Dendritic cell treated with granulocyte-macrophage colony-stimulating factor and Interleukin-4, amounts not matched to agents 40 ng/mL and 50 ng/mL, for 4 days (primary cell): ENCODE measurements around the gene PHGDH.

Experiments
- H3K27ac Mint-ChIP-seq: one replicate; pipeline ENCODE4 v1.8.0; 2022; ENCODE audit warnings: mild to moderate bottlenecking, mixed read lengths
- H3K27me3 Mint-ChIP-seq: one replicate; pipeline ENCODE4 v1.8.0; 2022; ENCODE audit warnings: mild to moderate bottlenecking, mixed read lengths
- H3K36me3 Mint-ChIP-seq: one replicate; pipeline ENCODE4 v1.8.0; 2022; ENCODE audit warnings: low read depth, mixed read lengths
- H3K4me1 Mint-ChIP-seq: one replicate; pipeline ENCODE4 v1.8.0; 2022; ENCODE audit warnings: low read depth, mixed read lengths
- H3K4me3 Mint-ChIP-seq: one replicate; pipeline ENCODE4 v1.8.0; 2022; ENCODE audit warnings: mild to moderate bottlenecking, moderate library complexity, mixed read lengths
- H3K9me3 Mint-ChIP-seq: one replicate; pipeline ENCODE4 v1.8.0; 2022; ENCODE audit warnings: mixed read lengths
- intact Hi-C: fragments of 100-400 bp; cut with micrococcal nuclease; formaldehyde crosslinking; loops from one replicate; pipeline ENCODE4 v1.15.0; 2022

Gene PHGDH

GRCh38 chr1:119711804-119712341 lies at the start of gene PHGDH:
Gene PHGDH (plus strand): TSS chr1:119711934. CDS start chr1:119712023, 89 bp downstream.
- intact Hi-C loops: loop anchor here (10.0 kb wide), 1 partner anchor 63 kb away; no protein-coding TSS in a partner anchor
- H3K4me3 Mint-ChIP-seq: peak within 1 kb of the TSS; percentile 78
- peaks cover 36% of the 10 kb centered on the region for H3K4me1 Mint-ChIP-seq
- H3K9me3 Mint-ChIP-seq: no peaks in the 10 kb centered on the region
- H3K27me3 Mint-ChIP-seq: peaks cover 26% of the 10 kb centered on the region
- H3K36me3 Mint-ChIP-seq: no peaks in the 10 kb centered on the region
- H3K27ac Mint-ChIP-seq: peak within 1 kb of the TSS; percentile 47

GRCh38 chr1:119662034-119662437 lies 49.7 kb upstream of the PHGDH start:
- Mint-ChIP-seq H3K9me3 (no peaks in the 10 kb centered on the region), H3K4me3 (no peak overlapping the region), H3K27me3 (peaks cover 12% of the 10 kb centered on the region), H3K27ac (no peak overlapping the region), H3K36me3 (no peaks in the 10 kb centered on the region), H3K4me1 (peaks cover 6% of the 10 kb centered on the region)
- intact Hi-C loops: no loop called here

DNA sequence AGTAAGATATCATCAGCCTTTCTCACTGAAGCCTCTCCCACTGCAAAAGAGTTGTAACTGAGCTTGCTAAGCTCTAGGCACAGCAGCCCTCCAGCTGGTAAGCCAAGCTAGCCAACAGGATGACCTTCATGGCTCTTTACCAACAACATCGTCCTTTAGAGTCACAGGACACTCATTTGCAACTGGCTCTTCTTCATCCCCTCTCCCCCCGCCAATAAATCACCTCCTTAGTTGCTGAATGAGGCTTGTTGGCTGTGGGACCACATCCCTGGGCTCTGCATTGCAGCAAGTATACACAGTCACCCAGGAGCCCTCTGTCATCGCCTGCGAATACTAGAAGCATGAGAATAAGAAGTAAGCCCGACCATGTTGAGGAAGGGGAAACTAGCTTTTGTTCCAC lies 47.7 kb upstream of the PHGDH start:
- Mint-ChIP-seq H3K27ac (no peak overlapping the region), H3K4me1 (peaks cover 6% of the 10 kb centered on the region), H3K27me3 (peaks cover 9% of the 10 kb centered on the region), H3K9me3 (no peaks in the 10 kb centered on the region), H3K4me3 (no peak overlapping the region), H3K36me3 (no peaks in the 10 kb centered on the region)
- intact Hi-C loops: no loop called here

DNA sequence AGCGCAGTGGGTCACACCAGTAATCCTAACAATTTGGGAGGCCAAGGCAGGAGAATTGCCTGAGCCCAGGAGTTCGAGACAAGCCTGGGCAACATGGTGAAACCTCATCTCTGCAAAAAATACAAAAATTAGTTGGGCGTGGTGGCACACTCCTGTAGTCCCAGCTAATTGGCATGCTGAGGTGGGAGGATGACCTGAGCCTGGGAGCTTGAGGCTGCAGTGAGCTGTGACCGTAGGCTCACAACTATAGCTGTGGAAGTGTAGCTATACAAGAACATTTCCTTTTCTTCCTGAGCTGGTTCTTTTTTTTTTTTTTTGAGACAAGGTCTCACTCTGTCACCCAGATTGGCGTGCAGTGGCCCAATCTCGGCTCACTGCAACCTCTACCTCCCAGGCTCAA lies 44.6 kb upstream of the PHGDH start:
- Mint-ChIP-seq H3K27ac (no peak overlapping the region), H3K9me3 (no peaks in the 10 kb centered on the region), H3K4me3 (no peak overlapping the region), H3K36me3 (no peaks in the 10 kb centered on the region), H3K4me1 (peaks cover 2% of the 10 kb centered on the region), H3K27me3 (peaks cover 8% of the 10 kb centered on the region)
- intact Hi-C loops: no loop called here

- no peaks in the 10 kb centered on the region for H3K9me3 Mint-ChIP-seq
- no peak overlapping the region for H3K27ac Mint-ChIP-seq
- peaks cover 7% of the 10 kb centered on the region for H3K27me3 Mint-ChIP-seq
- H3K4me3 Mint-ChIP-seq: no peak overlapping the region
- H3K36me3 Mint-ChIP-seq: no peaks in the 10 kb centered on the region
- intact Hi-C loops: no loop called here
- peaks cover 4% of the 10 kb centered on the region for H3K4me1 Mint-ChIP-seq
Measured at GRCh38 chr1:119670898-119671297, 40.8 kb upstream of the PHGDH start.

DNA sequence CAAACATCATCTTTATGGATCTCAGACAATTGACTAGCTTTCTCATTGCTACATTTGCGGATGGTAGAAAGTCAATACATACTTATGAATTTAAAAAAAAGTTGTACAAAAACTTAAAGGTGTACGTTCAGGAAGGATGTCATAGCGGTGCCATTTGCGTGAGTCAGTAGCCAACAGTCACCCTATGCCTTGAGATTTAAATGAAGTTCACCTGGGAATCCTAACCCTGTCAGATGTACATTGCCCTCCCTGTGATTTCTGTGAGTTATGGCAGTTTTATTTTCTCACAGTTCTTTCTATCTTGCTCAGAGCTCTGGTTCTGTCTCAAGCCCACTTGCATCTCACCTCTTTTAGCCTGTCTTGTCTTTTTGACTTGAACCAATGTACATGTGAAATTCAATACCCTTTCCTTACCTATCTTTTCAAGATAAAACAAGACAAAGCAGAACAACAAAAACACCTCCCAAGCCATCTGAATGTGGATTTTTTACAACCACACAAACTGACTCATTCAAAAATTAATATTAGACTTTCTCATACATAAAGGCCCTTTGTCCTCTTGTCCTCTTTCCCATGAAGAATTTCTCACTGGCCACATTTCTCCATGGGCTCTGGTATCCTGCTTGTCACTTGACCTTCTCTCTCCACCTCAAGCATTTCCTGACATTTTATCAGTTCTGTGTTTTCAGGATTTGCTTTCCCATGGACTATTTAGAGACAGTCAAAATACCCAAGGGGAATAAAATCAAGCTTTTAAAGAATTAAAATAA lies 38.4 kb upstream of the PHGDH start:
- no peaks in the 10 kb centered on the region for H3K36me3 Mint-ChIP-seq
- H3K27me3 Mint-ChIP-seq: peaks cover 13% of the 10 kb centered on the region
- no peak overlapping the region for H3K27ac Mint-ChIP-seq
- intact Hi-C loops: no loop called here
- H3K9me3 Mint-ChIP-seq: no peaks in the 10 kb centered on the region
- H3K4me3 Mint-ChIP-seq: no peak overlapping the region
- H3K4me1 Mint-ChIP-seq: peaks cover 5% of the 10 kb centered on the region

DNA sequence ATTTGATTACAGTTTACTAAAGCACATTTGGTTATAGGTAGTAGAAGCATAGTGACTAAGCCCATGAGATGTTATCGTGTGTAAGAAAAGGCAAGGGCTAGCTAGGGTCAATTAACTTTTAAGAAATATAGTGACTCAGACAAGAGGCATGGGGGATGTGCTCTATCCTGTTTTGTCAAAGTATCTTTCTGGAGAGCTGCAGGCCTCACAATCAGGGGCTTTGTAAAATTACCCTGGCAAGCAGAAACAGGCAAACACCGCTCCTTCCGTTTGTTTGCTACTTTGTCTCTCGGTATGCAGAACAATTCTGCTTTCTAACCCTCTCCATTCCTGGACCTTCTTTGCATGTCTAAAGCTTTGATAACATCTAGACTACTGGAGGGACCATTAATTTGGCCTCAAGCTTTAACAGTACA lies 37.6 kb upstream of the PHGDH start:
- no peak overlapping the region for H3K27ac Mint-ChIP-seq
- H3K27me3 Mint-ChIP-seq: peaks cover 13% of the 10 kb centered on the region
- peaks cover 5% of the 10 kb centered on the region for H3K4me1 Mint-ChIP-seq
- H3K9me3 Mint-ChIP-seq: no peaks in the 10 kb centered on the region
- no peaks in the 10 kb centered on the region for H3K36me3 Mint-ChIP-seq
- H3K4me3 Mint-ChIP-seq: no peak overlapping the region
- intact Hi-C loops: no loop called here

- intact Hi-C loops: loop anchor here (1.0 kb wide), 2 partner anchors 62 to 92 kb away; no protein-coding TSS in a partner anchor
- H3K4me1 Mint-ChIP-seq: peaks cover 5% of the 10 kb centered on the region
- H3K9me3 Mint-ChIP-seq: no peaks in the 10 kb centered on the region
- H3K27me3 Mint-ChIP-seq: peaks cover 8% of the 10 kb centered on the region
- no peak overlapping the region for H3K4me3 Mint-ChIP-seq
- H3K27ac Mint-ChIP-seq: no peak overlapping the region
- H3K36me3 Mint-ChIP-seq: no peaks in the 10 kb centered on the region
Measured at GRCh38 chr1:119674835-119675289, 36.9 kb upstream of the PHGDH start.

DNA sequence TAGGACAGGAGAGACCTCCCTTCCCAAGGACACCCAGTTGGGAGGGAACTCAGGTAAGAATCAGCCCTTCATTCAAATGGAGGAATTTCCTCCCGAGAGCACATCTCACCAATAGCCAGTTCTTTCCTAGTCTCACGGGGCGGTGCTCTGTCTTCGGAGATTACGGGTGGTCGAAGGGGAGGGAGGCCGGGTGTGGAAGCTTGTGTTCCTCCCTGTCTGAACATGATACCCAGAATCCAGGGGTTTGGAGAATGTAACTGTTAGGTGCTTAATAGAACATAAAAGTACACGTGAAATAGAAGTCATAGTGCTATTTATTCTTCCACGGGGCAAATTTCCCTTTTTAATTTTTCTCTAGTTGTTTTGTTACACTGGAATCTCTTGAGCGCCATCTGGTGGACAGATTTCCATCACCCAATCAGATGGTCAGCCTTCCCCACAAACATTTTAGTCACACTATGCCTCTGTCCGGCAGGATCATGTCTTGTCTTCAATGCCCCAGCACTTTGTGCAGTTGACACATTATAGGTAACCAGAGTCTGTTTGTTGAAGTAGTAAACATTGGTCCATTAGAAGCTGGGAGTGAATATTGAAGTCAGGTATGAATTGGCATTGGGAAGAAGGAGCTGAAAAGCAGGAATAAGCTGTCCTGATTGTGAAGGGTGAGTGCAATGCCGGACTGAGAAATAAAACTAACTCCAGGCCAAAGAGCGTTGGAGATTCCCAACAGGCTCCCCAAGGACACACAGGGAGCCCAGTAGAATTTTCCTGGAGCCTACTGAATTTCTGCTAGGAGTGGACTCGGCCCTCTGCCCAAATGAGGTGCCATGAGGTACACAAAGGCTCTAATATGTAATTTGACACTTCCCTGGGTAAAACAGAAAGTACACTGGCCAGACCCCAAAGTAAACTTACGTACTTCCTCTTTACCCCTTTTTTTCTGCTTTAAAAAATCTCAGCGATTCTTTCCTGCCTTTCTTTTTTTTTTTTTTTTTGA lies 36.1 kb upstream of the PHGDH start:
- H3K36me3 Mint-ChIP-seq: no peaks in the 10 kb centered on the region
- no peaks in the 10 kb centered on the region for H3K9me3 Mint-ChIP-seq
- H3K4me3 Mint-ChIP-seq: peak overlapping the region; percentile 61
- H3K27ac Mint-ChIP-seq: no peak overlapping the region
- intact Hi-C loops: loop anchor here (1.0 to 2.0 kb wide), 3 partner anchors 62 to 125 kb away; no protein-coding TSS in a partner anchor
- peaks cover 7% of the 10 kb centered on the region for H3K27me3 Mint-ChIP-seq
- H3K4me1 Mint-ChIP-seq: peaks cover 5% of the 10 kb centered on the region

DNA sequence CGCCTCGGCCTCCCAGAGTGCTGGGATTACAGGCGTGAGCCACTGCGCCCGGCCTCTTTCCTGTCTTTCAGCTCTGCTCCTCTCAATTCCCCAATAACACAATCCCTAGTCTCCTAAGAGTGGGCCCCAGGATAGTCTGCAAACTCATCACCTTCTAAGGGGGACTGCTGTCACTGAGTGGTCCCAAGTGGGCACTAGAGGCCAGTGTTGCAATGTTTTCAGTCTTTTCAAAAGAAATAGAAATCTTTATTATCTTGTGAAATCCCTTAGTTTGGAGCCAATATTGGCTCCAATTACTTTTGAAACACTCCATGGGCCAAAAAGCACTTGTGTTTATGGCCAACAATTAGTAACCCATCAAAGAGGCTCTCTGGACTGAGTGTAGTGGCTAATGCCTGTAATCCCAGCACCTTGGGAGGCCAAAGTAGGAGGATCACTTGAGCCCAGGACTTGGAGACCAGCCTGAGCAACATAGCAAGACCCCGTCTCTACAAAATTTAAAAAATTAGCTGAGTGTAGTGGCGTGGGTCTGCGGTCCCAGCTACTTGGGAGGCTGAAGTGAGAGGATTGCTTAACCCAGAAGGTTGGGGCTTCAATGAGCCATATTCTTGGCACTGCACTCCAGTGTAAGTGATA lies 35.0 kb upstream of the PHGDH start:
- H3K27me3 Mint-ChIP-seq: peaks cover 7% of the 10 kb centered on the region
- no peak overlapping the region for H3K4me3 Mint-ChIP-seq
- H3K9me3 Mint-ChIP-seq: no peaks in the 10 kb centered on the region
- H3K4me1 Mint-ChIP-seq: peaks cover 5% of the 10 kb centered on the region
- no peaks in the 10 kb centered on the region for H3K36me3 Mint-ChIP-seq
- intact Hi-C loops: loop anchor here (2.0 kb wide), 1 partner anchor 126 kb away; no protein-coding TSS in a partner anchor
- H3K27ac Mint-ChIP-seq: no peak overlapping the region

DNA sequence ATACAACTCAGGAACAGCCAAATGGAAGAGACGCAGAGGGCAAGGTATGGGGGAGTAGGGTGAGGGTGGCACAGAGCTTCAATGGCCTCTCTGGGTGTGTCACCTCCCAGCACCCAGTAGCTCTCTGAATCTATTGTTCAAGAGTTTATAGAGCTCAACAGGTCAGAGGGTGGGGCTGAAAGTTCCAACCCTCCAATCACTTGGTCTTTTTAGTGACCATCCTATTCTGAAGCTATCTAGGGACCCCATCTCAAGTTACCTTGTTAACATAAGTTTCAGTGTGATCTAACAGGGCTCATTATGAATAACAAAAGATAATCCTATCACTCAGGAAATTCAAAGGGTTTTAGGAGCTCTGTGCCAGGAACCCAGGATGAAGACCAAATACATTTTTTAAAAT lies 32.5 kb upstream of the PHGDH start:
- intact Hi-C loops: no loop called here
- H3K4me3 Mint-ChIP-seq: no peak overlapping the region
- no peak overlapping the region for H3K27ac Mint-ChIP-seq
- H3K27me3 Mint-ChIP-seq: peaks cover 10% of the 10 kb centered on the region
- peaks cover 5% of the 10 kb centered on the region for H3K4me1 Mint-ChIP-seq
- no peaks in the 10 kb centered on the region for H3K36me3 Mint-ChIP-seq
- no peaks in the 10 kb centered on the region for H3K9me3 Mint-ChIP-seq

GRCh38 chr1:119680193-119680592 lies 31.5 kb upstream of the PHGDH start:
- Mint-ChIP-seq H3K27me3 (peaks cover 10% of the 10 kb centered on the region), H3K4me3 (no peak overlapping the region), H3K27ac (no peak overlapping the region), H3K4me1 (peaks cover 5% of the 10 kb centered on the region), H3K36me3 (no peaks in the 10 kb centered on the region), H3K9me3 (no peaks in the 10 kb centered on the region)
- intact Hi-C loops: no loop called here

- Mint-ChIP-seq H3K27ac (no peak overlapping the region), H3K4me1 (peaks cover 2% of the 10 kb centered on the region), H3K4me3 (no peak overlapping the region), H3K9me3 (no peaks in the 10 kb centered on the region), H3K36me3 (no peaks in the 10 kb centered on the region), H3K27me3 (peaks cover 9% of the 10 kb centered on the region)
- intact Hi-C loops: no loop called here
Measured at GRCh38 chr1:119680723-119681122, 31.0 kb upstream of the PHGDH start.
